ENCODE measurements around the gene PRKCI.

DNA sequence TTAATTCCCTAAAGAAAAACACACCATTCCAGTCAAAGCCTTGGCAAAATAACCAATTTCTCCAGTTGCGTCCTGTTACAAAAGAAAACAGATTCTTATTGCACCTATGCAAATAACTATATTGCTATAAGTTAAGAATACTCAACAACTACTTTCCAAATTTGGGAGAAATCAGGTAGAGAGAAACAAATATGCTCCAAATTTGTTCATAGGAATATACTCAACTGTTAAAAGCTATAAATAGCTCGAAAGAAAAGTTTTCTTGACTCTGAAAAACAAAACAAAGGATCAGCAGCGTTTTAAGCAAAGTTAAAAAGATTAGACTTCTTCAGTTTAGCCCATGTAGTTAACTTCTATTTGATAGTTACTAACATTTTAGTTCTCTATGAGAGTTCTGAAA lies 115.2 kb downstream of the PRKCI start:
- TF ChIP-seq, protein P1, sequence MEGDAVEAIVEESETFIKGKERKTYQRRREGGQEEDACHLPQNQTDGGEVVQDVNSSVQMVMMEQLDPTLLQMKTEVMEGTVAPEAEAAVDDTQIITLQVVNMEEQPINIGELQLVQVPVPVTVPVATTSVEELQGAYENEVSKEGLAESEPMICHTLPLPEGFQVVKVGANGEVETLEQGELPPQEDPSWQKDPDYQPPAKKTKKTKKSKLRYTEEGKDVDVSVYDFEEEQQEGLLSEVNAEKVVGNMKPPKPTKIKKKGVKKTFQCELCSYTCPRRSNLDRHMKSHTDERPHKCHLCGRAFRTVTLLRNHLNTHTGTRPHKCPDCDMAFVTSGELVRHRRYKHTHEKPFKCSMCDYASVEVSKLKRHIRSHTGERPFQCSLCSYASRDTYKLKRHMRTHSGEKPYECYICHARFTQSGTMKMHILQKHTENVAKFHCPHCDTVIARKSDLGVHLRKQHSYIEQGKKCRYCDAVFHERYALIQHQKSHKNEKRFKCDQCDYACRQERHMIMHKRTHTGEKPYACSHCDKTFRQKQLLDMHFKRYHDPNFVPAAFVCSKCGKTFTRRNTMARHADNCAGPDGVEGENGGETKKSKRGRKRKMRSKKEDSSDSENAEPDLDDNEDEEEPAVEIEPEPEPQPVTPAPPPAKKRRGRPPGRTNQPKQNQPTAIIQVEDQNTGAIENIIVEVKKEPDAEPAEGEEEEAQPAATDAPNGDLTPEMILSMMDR (IDR thresholded peaks at IDR 0.05): no peak
- TF ChIP-seq EZH2 (IDR thresholded peaks at IDR 0.05; ENCODE audit: borderline replicate concordance, insufficient read depth, low read depth, low read length, poor library complexity, severe bottlenecking): no peak
